ENCODE data around the gene ZNF556. TPM values are rescaled to one million over a fixed set of nuclear protein-coding genes. Genes with fewer than 3 reads are reported as not detected.
"Not testable (repeated sequence)": the region's sequence is repeated elsewhere in the genome, so short reads cannot be mapped to it uniquely, and the experiment has no call there.

The ZNF556 gene
- total and polyA plus RNA-seq, 2 experiments from 2014 or later = 0.03 TPM; not detected in 1

DNA sequence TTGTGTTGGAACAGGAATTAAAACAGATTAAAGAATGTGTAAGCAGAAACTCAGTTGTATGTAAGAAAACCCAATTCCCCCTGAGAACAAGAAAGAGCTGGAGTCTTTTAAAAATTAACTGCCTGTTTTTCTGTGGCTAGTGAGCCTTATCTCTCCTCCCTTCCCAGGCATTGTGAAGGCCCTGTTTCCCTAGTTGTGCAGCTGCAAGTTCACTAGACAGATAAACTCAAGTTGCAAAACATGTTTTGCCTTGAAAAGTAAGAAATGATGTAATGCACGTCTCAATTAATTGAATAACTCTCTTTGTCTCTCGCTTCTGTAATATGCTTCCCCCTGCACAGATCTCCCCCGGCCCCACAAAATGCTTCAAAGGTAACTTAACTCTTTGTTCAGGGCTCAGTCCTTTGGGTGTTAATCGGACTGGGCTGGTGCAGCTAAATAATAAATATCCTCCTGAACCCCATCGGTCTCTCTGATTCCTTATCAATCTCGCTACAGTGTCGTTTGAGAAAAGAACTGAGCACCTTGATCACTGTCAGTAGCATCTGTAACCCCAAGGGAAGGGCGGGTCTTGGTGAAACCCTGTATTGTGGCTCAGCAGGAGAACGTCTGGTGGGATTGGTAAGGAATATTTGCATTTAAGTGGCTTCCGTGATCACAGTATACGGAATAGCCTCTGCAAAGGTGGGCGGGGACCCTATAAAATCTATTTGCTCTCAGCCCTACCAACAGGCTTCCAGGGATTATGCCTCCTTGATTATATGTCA lies 1.6 kb upstream of the ZNF556 start:
- TF ChIP-seq EZH2 (IDR thresholded peaks at IDR 0.05; ENCODE audit: borderline replicate concordance) (no peak), CTCF (IDR thresholded peaks at IDR 0.05; ENCODE audit: poor library complexity) (no peak), EZH2phosphoT487 (IDR thresholded peaks at IDR 0.05; ENCODE audit: low read depth, severe bottlenecking, unreplicated experiment) (no peak)
- WGBS (ENCODE audit: low lambda C conversion rate, missing lambda C conversion rate) = 60% methylated on average over 12 of the region's 12 CpGs
- H3K9me3 ChIP-seq (ENCODE audit: low read depth) = no peaks in the 10 kb centered on the region
- H3K36me3 ChIP-seq (replicated peaks; ENCODE audit: insufficient read depth, low read depth) = no peaks in the 10 kb centered on the region
- no peaks in the 10 kb centered on the region for H3K9me2 ChIP-seq (replicated peaks; ENCODE audit: insufficient read depth)
- peak overlapping the region; percentile 57 for H3K4me2 ChIP-seq
- no peak overlapping the region for H2AFZ ChIP-seq
- no peaks in the 10 kb centered on the region for H4K20me1 ChIP-seq (ENCODE audit: insufficient read depth, poor library complexity, severe bottlenecking)
- no peak overlapping the region for H3K4me3 ChIP-seq
- H3K27me3 ChIP-seq = no peaks in the 10 kb centered on the region
- no peak overlapping the region for H3K27ac ChIP-seq
- no peaks in the 10 kb centered on the region for H3K4me1 ChIP-seq (ENCODE audit: insufficient read depth)
- DNase-seq (ENCODE audit: low spot score) = no peak
- no peaks in the 10 kb centered on the region for H3K79me2 ChIP-seq

DNA sequence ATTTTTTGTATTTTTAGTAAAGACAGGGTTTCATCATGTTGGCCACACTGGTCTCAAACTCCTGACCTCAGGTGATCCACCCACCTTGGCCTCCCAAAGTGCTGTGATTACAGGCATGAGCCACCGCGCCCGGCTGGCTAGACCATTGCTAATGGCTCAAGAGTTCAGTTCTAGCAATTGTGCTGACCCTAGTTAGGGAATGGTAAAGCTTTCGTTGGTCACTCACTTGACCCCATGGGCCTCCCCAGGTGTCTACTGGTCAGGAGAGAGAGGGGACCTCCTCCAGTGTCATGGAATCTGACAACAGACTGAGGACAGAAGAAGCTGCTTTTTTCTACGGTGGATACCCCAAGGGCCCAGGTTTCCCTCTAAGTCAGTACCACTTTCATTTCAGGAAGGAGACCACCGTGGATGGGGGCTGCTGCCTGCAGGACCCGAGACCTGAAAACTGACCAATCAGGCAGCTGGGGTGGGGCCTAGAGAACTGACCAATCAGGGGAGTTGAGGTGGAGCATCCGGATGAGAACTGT lies 575 bp upstream of the ZNF556 start:
- H3K9me2 ChIP-seq (replicated peaks; ENCODE audit: insufficient read depth) = no peaks in the 10 kb centered on the region
- H3K27ac ChIP-seq = no peak overlapping the region
- H2AFZ ChIP-seq = no peak overlapping the region
- no peak for TF ChIP-seq EZH2phosphoT487 (IDR thresholded peaks at IDR 0.05; ENCODE audit: low read depth, severe bottlenecking, unreplicated experiment)
- no peak for TF ChIP-seq CTCF (IDR thresholded peaks at IDR 0.05; ENCODE audit: poor library complexity)
- TF ChIP-seq EZH2 (IDR thresholded peaks at IDR 0.05; ENCODE audit: borderline replicate concordance) = no peak
- no peaks in the 10 kb centered on the region for H3K4me1 ChIP-seq (ENCODE audit: insufficient read depth)
- H3K4me3 ChIP-seq = no peak overlapping the region
- no peak for DNase-seq (ENCODE audit: low spot score)
- no peaks in the 10 kb centered on the region for H4K20me1 ChIP-seq (ENCODE audit: insufficient read depth, poor library complexity, severe bottlenecking)
- no peaks in the 10 kb centered on the region for H3K79me2 ChIP-seq
- no peaks in the 10 kb centered on the region for H3K36me3 ChIP-seq (replicated peaks; ENCODE audit: insufficient read depth, low read depth)
- H3K9me3 ChIP-seq (ENCODE audit: low read depth) = no peaks in the 10 kb centered on the region
- 78% methylated on average over 8 of the region's 8 CpGs for WGBS (ENCODE audit: low lambda C conversion rate, missing lambda C conversion rate)
- H3K27me3 ChIP-seq = no peaks in the 10 kb centered on the region
- no peak overlapping the region for H3K4me2 ChIP-seq

- 91% methylated on average over 10 of the region's 10 CpGs for WGBS (ENCODE audit: low lambda C conversion rate, missing lambda C conversion rate)
- H3K79me2 ChIP-seq = no peaks in the 10 kb centered on the region
- H4K20me1 ChIP-seq (ENCODE audit: insufficient read depth, poor library complexity, severe bottlenecking) = no peaks in the 10 kb centered on the region
- H3K9me2 ChIP-seq (replicated peaks; ENCODE audit: insufficient read depth) = no peaks in the 10 kb centered on the region
- H2AFZ ChIP-seq = no peak overlapping the region
- no peak overlapping the region for H3K27ac ChIP-seq
- no peak for DNase-seq (ENCODE audit: low spot score)
- H3K9me3 ChIP-seq (ENCODE audit: low read depth) = no peaks in the 10 kb centered on the region
- H3K27me3 ChIP-seq = no peaks in the 10 kb centered on the region
- no peak overlapping the region for H3K4me2 ChIP-seq
- no peaks in the 10 kb centered on the region for H3K36me3 ChIP-seq (replicated peaks; ENCODE audit: insufficient read depth, low read depth)
- no peaks in the 10 kb centered on the region for H3K4me1 ChIP-seq (ENCODE audit: insufficient read depth)
- TF ChIP-seq EZH2phosphoT487 (IDR thresholded peaks at IDR 0.05; ENCODE audit: low read depth, severe bottlenecking, unreplicated experiment) (no peak), CTCF (IDR thresholded peaks at IDR 0.05; ENCODE audit: poor library complexity) (no peak), EZH2 (IDR thresholded peaks at IDR 0.05; ENCODE audit: borderline replicate concordance) (no peak)
- H3K4me3 ChIP-seq = no peak overlapping the region
Measured at GRCh38 chr19:2869618-2870017, 2.5 kb downstream of the ZNF556 start.

DNA sequence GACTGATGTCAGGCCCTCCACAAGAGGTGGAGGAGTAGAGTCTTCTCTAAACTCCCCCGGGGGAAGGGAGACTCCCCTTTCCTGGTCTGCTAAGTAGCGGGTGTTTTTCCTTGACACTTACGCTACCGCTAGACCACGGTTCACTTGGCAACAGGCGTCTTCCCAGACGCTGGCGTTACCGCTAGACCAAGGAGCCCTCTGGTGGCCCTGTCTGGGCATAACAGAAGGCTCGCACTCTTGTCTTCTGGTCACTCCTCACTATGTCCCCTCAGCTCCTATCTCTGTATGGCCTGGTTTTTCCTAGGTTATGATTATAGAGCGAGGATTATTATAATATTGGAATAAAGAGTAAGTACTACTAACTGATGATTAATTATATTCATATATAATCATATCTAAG lies 5.0 kb downstream of the ZNF556 start:
- not testable (repeated sequence) for DNase-seq (ENCODE audit: low spot score)
- 52% methylated on average over 3 of the region's 11 CpGs for WGBS (ENCODE audit: low lambda C conversion rate, missing lambda C conversion rate)

More for the DNA sequence above, 5.0 kb downstream of the ZNF556 start:
- H3K4me1 ChIP-seq (ENCODE audit: insufficient read depth); H3K27me3 ChIP-seq; H3K9me2 ChIP-seq (replicated peaks; ENCODE audit: insufficient read depth); H3K27ac ChIP-seq; H3K79me2 ChIP-seq; H2AFZ ChIP-seq; H3K9me3 ChIP-seq (ENCODE audit: low read depth); H3K4me2 ChIP-seq; H3K4me3 ChIP-seq; H3K36me3 ChIP-seq (replicated peaks; ENCODE audit: insufficient read depth, low read depth); H4K20me1 ChIP-seq (ENCODE audit: insufficient read depth, poor library complexity, severe bottlenecking): not testable (repeated sequence)

Measured in hepatocyte (in vitro differentiated cells).